GM06990 (cell line): Measurements from ENCODE around the gene QRSL1.

Source experiments
- DNase-seq: peaks from one replicate; pipeline ENCODE4 v3.0.0-alpha.2; 2011; ENCODE audit not compliant: insufficient read length; ENCODE audit errors: extremely low read depth
- H3K27me3 ChIP-seq: replicated peaks from 2 replicates; pipeline ENCODE4 v1.6.0; 2011; ENCODE audit warnings: low read length; ENCODE audit not compliant: control insufficient read depth, insufficient read depth
- H3K36me3 ChIP-seq: 2 replicates; pipeline ENCODE4 v1.5.1; 2011; ENCODE audit warnings: low read length; ENCODE audit not compliant: control insufficient read depth, insufficient read depth
- H3K4me3 ChIP-seq: replicated peaks from 2 replicates; pipeline ENCODE4 v1.5.1; 2011; ENCODE audit warnings: low read depth, mild to moderate bottlenecking, control low read depth, low read length
- CTCF ChIP-seq: IDR thresholded peaks from 2 replicates; pipeline ENCODE4 v1.5.1; 2011; ENCODE audit warnings: low read length, control low read depth, mild to moderate bottlenecking, inconsistent platforms; ENCODE audit not compliant: insufficient read depth, poor library complexity, severe bottlenecking

QRSL1 gene

GRCh38 chr6:106667022-106667402 lies 37.6 kb downstream of the QRSL1 start:
- Histone ChIP-seq H3K27me3 (no peaks in the 10 kb centered on the region), H3K36me3 (peaks cover 2% of the 10 kb centered on the region), H3K4me3 (no peak overlapping the region)
- no peak for DNase-seq
- TF ChIP-seq CTCF, result no peak

GRCh38 chr6:106670236-106670635 lies 40.9 kb downstream of the QRSL1 start:
- no peak for TF ChIP-seq CTCF
- H3K4me3 ChIP-seq, result no peak overlapping the region
- DNase-seq, result no peak
- no peaks in the 10 kb centered on the region for H3K36me3 ChIP-seq
- H3K27me3 ChIP-seq, result no peaks in the 10 kb centered on the region

GRCh38 chr6:106671651-106672050 lies 42.3 kb downstream of the QRSL1 start:
- H3K4me3 ChIP-seq, result no peak overlapping the region
- TF ChIP-seq CTCF, result no peak
- no peak for DNase-seq
- no peaks in the 10 kb centered on the region for H3K36me3 ChIP-seq
- no peaks in the 10 kb centered on the region for H3K27me3 ChIP-seq

GRCh38 chr6:106674541-106675229 lies 45.3 kb downstream of the QRSL1 start:
- TF ChIP-seq CTCF, result no peak
- Histone ChIP-seq H3K4me3 (no peak overlapping the region), H3K27me3 (no peaks in the 10 kb centered on the region), H3K36me3 (no peaks in the 10 kb centered on the region)
- DNase-seq, result no peak

GRCh38 chr6:106677282-106677681 lies 47.9 kb downstream of the QRSL1 start:
- DNase-seq, result no peak
- H3K27me3 ChIP-seq, result no peaks in the 10 kb centered on the region
- no peaks in the 10 kb centered on the region for H3K36me3 ChIP-seq
- no peak overlapping the region for H3K4me3 ChIP-seq
- TF ChIP-seq CTCF, result no peak

- TF ChIP-seq CTCF, result no peak
- Histone ChIP-seq H3K36me3 (no peaks in the 10 kb centered on the region), H3K27me3 (no peaks in the 10 kb centered on the region), H3K4me3 (no peak overlapping the region)
- no peak for DNase-seq
Observed at GRCh38 chr6:106684011-106684410, 54.6 kb downstream of the QRSL1 start.
